ENCODE results near the gene IMPG2. TPM values are rescaled to one million over a fixed set of nuclear protein-coding genes. Genes with fewer than 3 reads are reported as not detected.

The IMPG2 gene
- total and polyA plus RNA-seq, 9 donors = 0.06 to 8.7 (median 0.38) TPM

GRCh38 chr3:101228441-101228840 is 91.9 kb downstream of the IMPG2 start:
- H3K9me3 ChIP-seq = no peaks in the 10 kb centered on the region
- no peaks in the 10 kb centered on the region for H3K4me1 ChIP-seq (ENCODE audit: insufficient read depth)
- WGBS, 3 donors = 68 to 81% (median 75%) methylated on average over 3 of the region's 3 CpGs
- no peak overlapping the region for H3K27ac ChIP-seq
- no peaks in the 10 kb centered on the region for H3K36me3 ChIP-seq
- TF ChIP-seq EP300 (IDR thresholded peaks at IDR 0.05) = no peak
- no peak overlapping the region for H3K4me3 ChIP-seq
- intact Hi-C loops (cut with DNase I) = no loop called here
- H3K27me3 ChIP-seq = no peaks in the 10 kb centered on the region
- DNase-seq = no peak

DNA sequence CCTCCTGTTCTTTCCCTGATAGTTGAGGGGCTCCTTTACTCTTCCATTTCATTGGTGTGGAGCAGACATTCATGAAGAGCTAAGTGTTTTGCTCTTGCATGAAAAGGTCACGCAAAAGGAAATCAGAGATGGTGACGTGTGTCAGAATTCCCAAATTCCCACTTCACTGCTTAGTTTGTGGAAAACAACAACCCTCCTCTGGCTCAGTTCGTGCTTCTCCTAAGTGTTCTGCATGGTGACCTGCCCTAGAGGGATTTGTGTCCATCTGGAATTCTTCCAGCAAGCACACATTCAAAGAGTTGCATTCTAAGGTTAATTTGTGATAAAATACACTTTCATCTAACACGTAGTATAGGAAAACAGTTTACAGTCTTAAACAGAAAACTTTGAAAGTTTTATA is 95.6 kb downstream of the IMPG2 start:
- 66 to 69% (median 68%) methylated on average over 4 of the region's 4 CpGs for WGBS, 3 donors
- Histone ChIP-seq H3K4me1 (ENCODE audit: insufficient read depth) (no peaks in the 10 kb centered on the region), H3K9me3 (no peaks in the 10 kb centered on the region), H3K36me3 (no peaks in the 10 kb centered on the region), H3K27me3 (no peaks in the 10 kb centered on the region), H3K4me3 (no peak overlapping the region), H3K27ac (no peak overlapping the region)
- DNase-seq = no peak
- no peak for TF ChIP-seq EP300 (IDR thresholded peaks at IDR 0.05)
- TF ChIP-seq, protein P1, sequence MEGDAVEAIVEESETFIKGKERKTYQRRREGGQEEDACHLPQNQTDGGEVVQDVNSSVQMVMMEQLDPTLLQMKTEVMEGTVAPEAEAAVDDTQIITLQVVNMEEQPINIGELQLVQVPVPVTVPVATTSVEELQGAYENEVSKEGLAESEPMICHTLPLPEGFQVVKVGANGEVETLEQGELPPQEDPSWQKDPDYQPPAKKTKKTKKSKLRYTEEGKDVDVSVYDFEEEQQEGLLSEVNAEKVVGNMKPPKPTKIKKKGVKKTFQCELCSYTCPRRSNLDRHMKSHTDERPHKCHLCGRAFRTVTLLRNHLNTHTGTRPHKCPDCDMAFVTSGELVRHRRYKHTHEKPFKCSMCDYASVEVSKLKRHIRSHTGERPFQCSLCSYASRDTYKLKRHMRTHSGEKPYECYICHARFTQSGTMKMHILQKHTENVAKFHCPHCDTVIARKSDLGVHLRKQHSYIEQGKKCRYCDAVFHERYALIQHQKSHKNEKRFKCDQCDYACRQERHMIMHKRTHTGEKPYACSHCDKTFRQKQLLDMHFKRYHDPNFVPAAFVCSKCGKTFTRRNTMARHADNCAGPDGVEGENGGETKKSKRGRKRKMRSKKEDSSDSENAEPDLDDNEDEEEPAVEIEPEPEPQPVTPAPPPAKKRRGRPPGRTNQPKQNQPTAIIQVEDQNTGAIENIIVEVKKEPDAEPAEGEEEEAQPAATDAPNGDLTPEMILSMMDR (IDR thresholded peaks at IDR 0.05) = no peak
- TF ChIP-seq POLR2A (IDR thresholded peaks at IDR 0.05) = no peak
- intact Hi-C loops (cut with DNase I) = no loop called here

DNA sequence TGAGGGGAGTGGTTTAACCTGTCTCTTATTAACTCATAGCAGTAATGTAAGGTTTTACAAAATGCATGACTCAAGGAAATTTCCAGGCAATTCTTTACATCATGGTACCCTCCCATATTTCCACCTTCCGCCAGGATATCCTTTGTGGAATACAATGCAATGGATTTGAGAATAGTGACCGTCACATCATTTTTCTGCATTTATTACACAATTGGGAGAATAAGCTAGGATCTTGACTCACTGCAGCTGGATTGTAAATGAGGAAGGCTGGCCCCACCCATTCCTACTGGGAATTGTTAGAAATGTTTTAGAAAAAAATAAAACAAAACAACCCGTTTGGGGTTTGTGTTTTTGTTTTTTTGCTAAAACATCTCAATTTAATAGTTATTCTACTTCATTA is 97.4 kb downstream of the IMPG2 start:
- DNase-seq = no peak
- Histone ChIP-seq H3K4me3 (no peak overlapping the region), H3K9me3 (no peaks in the 10 kb centered on the region), H3K27ac (no peak overlapping the region), H3K27me3 (no peaks in the 10 kb centered on the region), H3K4me1 (ENCODE audit: insufficient read depth) (no peaks in the 10 kb centered on the region), H3K36me3 (no peaks in the 10 kb centered on the region)
- intact Hi-C loops (cut with DNase I) = no loop called here
- TF ChIP-seq POLR2A (IDR thresholded peaks at IDR 0.05) = no peak
- TF ChIP-seq, protein P1 (IDR thresholded peaks at IDR 0.05) = no peak
- TF ChIP-seq EP300 (IDR thresholded peaks at IDR 0.05) = no peak
- WGBS, 3 donors = 68 to 75% (median 70%) methylated on average over 3 of the region's 3 CpGs

DNA sequence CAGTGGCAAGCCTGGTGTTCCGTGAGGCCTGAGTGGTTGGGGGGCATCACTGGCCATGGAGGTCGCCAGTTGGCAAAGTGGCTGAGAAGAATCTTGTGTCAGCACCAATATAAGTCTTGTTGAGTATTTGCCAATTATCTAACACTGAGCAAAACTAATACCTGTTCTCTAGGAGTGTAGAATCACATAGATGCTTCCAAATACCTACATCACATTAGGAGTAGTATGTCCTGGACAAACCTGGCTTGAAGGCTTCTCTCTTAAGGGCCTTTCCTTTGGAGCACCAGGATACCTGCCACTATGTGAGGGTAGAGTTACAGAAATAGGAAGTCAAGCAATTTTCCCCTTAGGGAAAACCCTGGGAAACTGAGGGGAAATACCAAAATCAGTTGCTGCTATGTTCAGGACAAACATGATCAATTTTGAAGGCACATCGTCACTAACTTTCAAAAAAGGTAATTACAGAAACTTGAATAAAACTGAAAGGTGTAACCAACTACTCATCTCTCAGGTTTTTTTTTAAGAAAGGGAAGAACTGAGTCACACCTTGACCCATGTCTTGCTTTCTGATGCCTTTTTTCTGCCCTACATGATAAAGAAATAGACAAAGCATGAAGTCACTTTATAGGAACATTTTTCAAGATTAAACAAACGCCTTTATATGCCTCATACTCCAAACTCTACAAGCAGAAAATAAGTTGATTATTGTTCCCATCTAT is 100.4 kb downstream of the IMPG2 start:
- H3K4me3 ChIP-seq = no peak overlapping the region
- no peak for TF ChIP-seq POLR2A (IDR thresholded peaks at IDR 0.05)
- TF ChIP-seq EP300 (IDR thresholded peaks at IDR 0.05) = no peak
- TF ChIP-seq, protein P1 (IDR thresholded peaks at IDR 0.05) = no peak
- intact Hi-C loops (cut with DNase I) = no loop called here
- H3K4me1 ChIP-seq (ENCODE audit: insufficient read depth) = no peaks in the 10 kb centered on the region
- H3K27me3 ChIP-seq = no peaks in the 10 kb centered on the region
- H3K27ac ChIP-seq = no peak overlapping the region
- no peaks in the 10 kb centered on the region for H3K36me3 ChIP-seq
- H3K9me3 ChIP-seq = no peaks in the 10 kb centered on the region
- no peak for DNase-seq
- WGBS, 3 donors = 94 to 97% (median 94%) methylated on average over 4 of the region's 4 CpGs

- DNase-seq = no peak
- Histone ChIP-seq H3K4me3 (no peak overlapping the region), H3K9me3 (no peaks in the 10 kb centered on the region), H3K27ac (no peak overlapping the region), H3K27me3 (no peaks in the 10 kb centered on the region), H3K4me1 (ENCODE audit: insufficient read depth) (no peaks in the 10 kb centered on the region), H3K36me3 (no peaks in the 10 kb centered on the region)
- TF ChIP-seq, protein P1 (IDR thresholded peaks at IDR 0.05) = no peak
- TF ChIP-seq POLR2A (IDR thresholded peaks at IDR 0.05) (no peak), EP300 (IDR thresholded peaks at IDR 0.05) (no peak)
- WGBS, 3 donors = 42 to 44% (median 42%) methylated on average over 3 of the region's 3 CpGs
- intact Hi-C loops (cut with DNase I) = no loop called here
Observed at GRCh38 chr3:101217472-101218245, 102.7 kb downstream of the IMPG2 start.

Measured in ovary (tissue), 9 donors.